KOPT-K1 (cell line): Measurements from ENCODE around the gene CTSH.
"Not testable (repeated sequence)": the region's sequence is repeated elsewhere in the genome, so short reads cannot be mapped to it uniquely, and the experiment has no call there.

ENCODE experiments used
- H3K27ac ChIP-seq: fragments of 200-600 bp; sonication (generic); 2 replicates; pipeline ENCODE4 v1.5.1; 2016; ENCODE audit warnings: antibody characterized with exemption, mild to moderate bottlenecking, low read depth, low read length; ENCODE audit not compliant: poor library complexity, severe bottlenecking
- H3K36me3 ChIP-seq: fragments of 200-600 bp; sonication (generic); 2 replicates; pipeline ENCODE4 v1.5.1; 2017; ENCODE audit warnings: antibody characterized with exemption, mild to moderate bottlenecking, low read length, moderate library complexity; ENCODE audit not compliant: insufficient read depth
- H3K9me3 ChIP-seq: fragments of 200-600 bp; sonication (generic); 2 replicates; pipeline ENCODE4 v1.5.1; 2017; ENCODE audit warnings: antibody characterized with exemption, low read length, mild to moderate bottlenecking; ENCODE audit not compliant: insufficient read depth, poor library complexity, severe bottlenecking

The CTSH gene

DNA sequence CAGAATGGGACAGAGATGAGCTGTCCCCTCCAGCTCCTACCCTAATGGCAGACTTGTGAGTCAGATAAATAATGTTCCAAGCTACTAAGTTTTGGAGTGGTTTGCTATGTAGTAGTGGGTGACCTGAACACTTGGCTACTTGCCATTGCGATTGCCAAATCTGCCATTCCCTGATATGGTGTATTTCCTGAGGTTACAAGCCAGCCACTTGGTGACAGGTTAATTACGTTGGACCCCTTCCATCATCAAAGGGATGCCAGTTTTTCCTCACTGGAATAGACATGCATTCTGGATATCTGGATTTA, 38.6 kb downstream of the CTSH start:
- no peak overlapping the region for H3K27ac ChIP-seq
- H3K36me3 ChIP-seq: peaks cover 90% of the 10 kb centered on the region
- H3K9me3 ChIP-seq: no peaks in the 10 kb centered on the region

DNA sequence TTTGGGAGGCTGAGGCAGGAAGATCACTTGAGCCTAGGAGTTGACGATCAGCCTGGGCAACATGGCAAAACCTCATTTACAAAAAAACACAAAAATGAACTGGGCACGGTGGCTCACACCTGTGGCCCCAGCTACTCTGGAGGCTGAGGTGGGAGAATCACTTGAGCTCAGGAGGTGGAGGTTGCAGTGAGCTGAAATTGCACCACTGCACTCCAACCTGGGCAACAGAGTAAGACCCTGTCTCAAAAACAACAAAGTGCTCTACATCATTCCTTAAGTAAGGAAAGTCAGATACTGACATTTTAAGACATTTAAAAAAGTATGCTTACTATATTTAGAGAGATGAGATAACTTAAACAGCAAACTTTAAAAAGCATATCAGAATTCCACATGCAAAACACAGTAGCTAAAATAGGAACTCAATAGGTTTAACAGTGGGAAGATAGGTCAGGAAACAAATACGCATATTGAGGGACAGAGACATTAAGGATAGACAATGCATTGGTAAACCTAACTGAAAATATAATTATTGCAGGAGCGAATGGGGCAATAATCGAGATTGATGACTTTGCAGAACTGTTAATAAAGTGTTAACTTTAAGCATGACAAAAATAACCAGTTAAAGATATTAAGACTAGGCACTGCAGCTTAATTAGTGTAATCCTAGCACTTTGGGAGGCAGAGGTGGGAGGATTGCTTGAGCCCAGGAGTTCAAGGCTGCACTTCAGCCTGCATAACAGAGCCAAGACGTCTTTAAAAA, 40.1 kb downstream of the CTSH start:
- H3K27ac ChIP-seq: no peak overlapping the region
- no peaks in the 10 kb centered on the region for H3K9me3 ChIP-seq
- peaks cover 95% of the 10 kb centered on the region for H3K36me3 ChIP-seq

DNA sequence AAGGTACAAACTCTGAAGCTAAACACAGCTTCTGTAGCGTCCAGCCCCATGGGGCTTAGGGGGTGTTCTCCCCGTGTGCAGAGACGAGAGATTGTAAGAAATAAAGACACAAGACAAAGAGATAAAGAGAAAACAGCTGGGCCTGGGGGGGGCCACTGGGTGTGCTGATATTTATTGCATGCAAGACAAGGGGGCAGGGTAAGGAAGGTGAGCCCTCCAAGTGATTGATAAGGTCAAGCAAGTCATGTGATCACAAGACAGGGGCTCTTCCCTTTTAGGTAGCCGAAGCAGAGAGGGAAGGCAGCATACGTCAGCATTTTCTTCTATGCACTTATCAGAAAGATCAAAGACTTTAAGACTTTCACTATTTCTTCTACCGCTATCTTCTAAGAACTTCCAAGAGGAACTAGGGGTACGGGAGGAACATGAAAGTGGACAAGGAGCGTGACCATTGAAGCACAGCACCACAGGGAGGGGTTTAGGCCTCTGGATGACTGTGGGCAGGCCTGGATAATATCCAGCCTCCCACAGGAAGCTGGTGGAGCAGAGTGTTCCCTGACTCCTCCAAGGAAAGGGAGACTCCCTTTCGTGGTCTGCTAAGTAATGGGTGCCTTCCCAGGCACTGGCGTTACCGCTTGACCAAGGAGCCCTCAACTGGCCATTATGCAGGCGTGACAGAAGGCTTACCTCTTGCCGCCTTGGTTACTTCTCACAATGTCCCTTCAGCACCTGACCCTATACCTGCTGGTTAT, 42.4 kb downstream of the CTSH start:
- H3K9me3 ChIP-seq, H3K27ac ChIP-seq: not testable (repeated sequence)
- peaks cover 100% of the 10 kb centered on the region for H3K36me3 ChIP-seq

DNA sequence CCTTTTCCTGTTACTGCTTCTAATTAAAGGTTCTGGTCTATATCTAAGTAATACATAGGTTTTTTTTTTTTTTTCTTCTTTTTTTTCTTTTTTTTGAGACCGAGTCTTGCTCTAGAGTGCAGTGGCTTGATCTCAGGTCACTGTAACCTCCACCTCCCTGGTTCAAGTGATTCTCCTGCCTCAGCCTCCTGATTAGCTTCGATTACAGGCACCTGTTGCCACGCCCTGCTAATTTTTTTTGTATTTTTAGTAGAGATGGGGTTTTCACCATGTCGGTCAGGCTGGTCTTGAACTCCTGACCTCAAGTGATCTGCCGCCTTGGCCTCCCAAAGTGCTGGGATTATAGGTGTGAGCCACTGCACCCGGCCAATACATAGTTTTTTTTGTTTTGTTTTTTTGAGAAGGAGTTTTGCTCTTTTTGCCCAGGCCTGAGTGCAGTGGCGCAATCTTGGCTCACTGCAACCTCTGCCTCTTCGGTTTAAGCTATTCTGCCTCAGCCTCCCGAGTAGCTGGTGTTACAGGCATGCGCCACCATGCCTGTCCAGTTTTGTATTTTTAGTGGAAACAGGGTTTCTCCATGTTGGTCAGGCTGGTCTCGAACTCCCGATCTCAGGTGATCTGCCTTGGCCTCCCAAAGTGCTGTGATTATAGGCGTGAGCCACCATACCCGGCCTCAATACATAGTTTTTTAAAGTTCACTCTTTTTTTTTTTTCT, 43.9 kb downstream of the CTSH start:
- H3K9me3 ChIP-seq, H3K27ac ChIP-seq: not testable (repeated sequence)
- H3K36me3 ChIP-seq: peaks cover 99% of the 10 kb centered on the region

DNA sequence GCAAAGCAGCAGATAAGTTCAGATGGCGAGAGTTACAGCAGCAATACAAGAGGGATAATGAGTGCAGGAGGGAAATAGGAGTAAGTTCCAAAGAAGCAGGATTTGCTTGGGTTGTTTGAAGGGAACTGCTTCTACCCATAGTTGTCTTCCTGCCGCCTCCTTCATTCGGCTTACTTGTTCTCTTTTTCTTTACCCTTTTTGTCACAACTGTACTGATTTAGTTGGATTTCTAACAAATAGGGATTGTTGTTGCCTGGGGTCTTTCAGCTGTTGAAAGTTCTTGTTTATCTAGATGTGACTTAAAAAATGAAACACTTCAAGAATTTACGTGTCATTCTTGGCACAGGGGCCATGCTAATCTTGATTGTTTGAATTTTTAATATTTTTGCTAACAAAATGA, 46.3 kb downstream of the CTSH start:
- Histone ChIP-seq H3K36me3 (peaks cover 99% of the 10 kb centered on the region), H3K27ac (no peak overlapping the region), H3K9me3 (no peaks in the 10 kb centered on the region)

DNA sequence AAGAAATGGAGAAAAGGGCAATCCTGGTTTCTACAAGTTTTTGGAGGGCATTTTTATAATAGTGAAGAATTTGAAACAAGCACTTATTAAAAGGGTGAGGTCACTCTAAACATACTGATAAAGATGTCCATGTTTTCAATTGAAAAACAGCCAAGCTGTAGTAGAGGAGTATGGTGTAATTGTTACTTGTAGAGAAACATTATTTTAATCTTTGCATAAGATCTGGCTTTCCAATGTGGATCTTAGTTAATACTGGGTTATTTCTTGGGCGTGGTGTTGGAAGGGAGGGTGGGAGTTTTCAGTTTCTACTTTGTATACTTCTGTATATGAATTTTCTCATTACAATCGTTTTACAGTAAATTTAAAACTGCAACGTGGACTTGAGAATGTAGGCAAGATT, 49.4 kb downstream of the CTSH start:
- Histone ChIP-seq H3K9me3 (no peaks in the 10 kb centered on the region), H3K27ac (no peak overlapping the region), H3K36me3 (peaks cover 99% of the 10 kb centered on the region)

DNA sequence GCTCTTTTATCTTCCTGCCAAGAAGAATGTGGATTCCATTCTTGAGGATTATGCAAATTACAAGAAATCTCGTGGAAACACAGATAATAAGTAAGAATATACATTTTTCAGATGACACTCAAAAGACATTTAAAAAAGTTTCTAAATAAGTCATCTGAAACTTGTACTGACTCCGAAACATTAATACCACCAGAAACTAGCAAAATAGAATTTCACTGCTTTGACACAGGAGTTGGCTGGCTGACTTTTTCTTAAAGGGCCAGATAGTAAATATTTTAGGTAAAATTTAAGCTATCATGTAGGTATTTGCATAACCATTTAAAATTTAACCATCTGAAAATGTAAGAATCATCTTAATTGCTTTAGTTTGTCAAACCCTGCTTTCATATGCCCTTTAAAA, 51.3 kb downstream of the CTSH start:
- Histone ChIP-seq H3K27ac (no peak overlapping the region), H3K9me3 (no peaks in the 10 kb centered on the region), H3K36me3 (peaks cover 97% of the 10 kb centered on the region)

DNA sequence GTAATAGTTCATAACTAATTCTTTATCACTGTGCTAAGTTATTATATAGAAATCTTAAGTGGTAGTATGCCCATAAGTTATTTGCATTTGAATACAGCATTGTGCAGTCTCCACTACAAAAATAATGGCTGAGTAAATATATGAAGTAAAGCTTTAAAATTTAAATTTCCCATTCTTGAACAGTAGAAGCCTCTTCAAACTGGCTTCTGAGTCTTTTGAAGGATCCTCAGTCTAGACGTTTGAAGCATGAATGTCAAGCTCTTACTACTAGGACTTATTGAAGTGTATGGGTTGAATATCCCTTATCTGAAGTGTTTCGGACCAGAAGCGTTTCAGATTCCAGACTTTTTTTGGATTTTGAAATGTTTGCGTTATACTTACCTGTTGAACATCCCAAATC, 55.8 kb downstream of the CTSH start:
- Histone ChIP-seq H3K36me3 (peaks cover 99% of the 10 kb centered on the region), H3K27ac (no peak overlapping the region), H3K9me3 (no peaks in the 10 kb centered on the region)

DNA sequence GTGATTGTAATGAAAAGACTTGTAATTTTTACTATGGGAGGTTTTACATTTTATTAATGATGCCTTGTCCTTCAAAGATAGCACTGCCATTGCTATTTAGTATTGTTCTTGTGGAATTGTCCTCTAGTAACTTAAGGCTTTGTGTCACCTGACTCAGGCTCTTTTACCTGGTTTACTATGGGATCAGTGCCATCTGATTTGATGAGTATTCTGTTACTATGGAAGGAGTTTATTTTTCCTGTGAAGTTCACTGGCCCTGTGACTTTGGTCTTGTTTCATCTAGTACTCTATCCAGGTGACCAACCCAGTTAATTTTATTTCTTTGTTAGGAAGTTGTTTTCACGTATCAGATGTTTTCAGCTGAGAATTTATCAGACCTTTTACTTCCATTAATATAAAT, 63.2 kb downstream of the CTSH start:
- H3K36me3 ChIP-seq: peaks cover 82% of the 10 kb centered on the region
- H3K9me3 ChIP-seq: no peaks in the 10 kb centered on the region
- H3K27ac ChIP-seq: no peak overlapping the region

DNA sequence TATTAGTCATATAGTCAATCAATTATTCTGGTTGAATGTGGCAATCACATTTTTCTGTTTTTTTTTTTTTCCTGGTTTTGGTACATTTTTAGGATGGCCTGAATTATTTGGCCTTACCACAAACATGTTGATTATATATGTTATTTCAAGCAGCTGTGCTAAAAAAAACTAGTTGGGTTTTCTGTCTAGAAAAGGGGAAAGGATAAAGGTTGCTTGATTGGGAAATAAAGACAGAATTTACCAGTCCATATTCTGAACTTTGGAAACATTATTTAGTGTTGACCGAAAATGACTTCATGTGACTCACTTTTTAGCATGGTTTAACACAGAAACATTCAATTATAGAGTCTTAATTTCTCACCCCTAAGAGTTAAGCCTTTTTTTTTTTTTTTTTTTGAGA, 64.0 kb downstream of the CTSH start:
- no peaks in the 10 kb centered on the region for H3K9me3 ChIP-seq
- peaks cover 74% of the 10 kb centered on the region for H3K36me3 ChIP-seq
- H3K27ac ChIP-seq: no peak overlapping the region

DNA sequence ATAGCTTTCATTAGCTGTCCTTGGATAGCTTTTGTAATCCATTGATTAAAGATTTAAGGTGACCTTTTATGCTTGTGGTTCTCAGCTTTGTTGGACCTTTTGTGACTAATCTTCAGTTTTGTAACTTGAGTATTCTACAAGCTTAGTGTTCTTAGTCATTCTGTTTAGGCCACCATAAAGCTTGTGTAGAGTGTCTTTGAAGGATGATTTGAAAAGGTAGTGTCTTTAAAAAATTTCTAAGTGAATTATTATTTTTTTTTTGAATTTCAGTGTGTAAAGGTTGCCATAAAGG, 64.7 kb downstream of the CTSH start:
- no peak overlapping the region for H3K27ac ChIP-seq
- no peaks in the 10 kb centered on the region for H3K9me3 ChIP-seq
- peaks cover 67% of the 10 kb centered on the region for H3K36me3 ChIP-seq

DNA sequence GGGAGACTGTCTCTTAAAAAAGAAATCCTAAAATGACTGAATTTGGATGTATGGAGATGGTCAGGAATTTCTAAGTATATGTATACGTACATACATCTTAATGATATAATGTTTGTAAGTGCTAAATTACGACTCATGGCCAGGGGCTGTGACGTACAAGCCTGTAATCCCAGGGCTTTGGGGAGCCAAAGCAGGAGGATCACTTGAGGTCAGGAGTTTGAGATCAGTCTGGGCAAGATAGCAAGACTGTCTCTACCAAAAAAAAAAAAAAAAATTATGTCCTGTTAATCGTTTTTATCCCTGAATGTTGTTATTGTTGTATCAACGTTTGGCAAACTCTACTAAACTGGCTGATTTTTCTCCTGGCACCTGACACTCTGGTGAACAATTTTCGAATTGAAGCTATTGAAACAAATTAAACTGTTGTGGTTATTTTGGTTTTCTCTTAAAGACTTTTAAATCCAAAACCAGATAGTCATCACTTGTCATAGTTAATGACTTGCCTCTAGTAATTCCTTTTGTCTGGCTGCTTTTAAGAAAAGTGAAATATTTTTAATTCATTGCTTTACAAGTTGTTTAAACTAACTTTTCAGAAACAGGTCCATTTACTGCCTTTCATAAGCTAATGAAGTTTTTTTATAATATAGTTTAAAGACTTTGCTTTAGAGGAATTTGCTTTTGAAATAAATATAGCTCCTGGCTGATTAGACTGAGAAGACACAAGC, 65.2 kb downstream of the CTSH start:
- peaks cover 62% of the 10 kb centered on the region for H3K36me3 ChIP-seq

DNA sequence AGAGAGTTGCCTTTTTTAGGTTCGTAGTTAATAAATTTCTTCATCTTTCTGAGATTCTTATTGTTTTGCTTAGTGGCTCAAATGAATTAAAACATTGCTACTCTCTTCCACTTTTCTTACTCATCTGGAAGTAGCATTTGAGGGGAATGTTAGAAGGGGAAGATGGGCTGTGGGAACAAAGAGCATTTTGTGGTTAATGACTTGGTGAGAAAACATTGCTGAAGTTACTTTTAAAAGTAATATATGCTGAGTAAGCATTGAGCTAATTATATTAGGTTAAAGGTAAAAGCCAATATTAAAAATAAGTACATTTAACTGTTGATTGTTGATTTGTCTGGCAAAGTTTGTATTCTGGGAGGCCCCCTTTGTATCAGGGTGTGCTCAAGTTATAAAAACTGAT, 66.5 kb downstream of the CTSH start:
- no peak overlapping the region for H3K27ac ChIP-seq
- H3K9me3 ChIP-seq: no peaks in the 10 kb centered on the region
- H3K36me3 ChIP-seq: peaks cover 49% of the 10 kb centered on the region

More for the DNA sequence above, 65.2 kb downstream of the CTSH start:
- Histone ChIP-seq H3K9me3 (no peaks in the 10 kb centered on the region), H3K27ac (no peak overlapping the region)

DNA sequence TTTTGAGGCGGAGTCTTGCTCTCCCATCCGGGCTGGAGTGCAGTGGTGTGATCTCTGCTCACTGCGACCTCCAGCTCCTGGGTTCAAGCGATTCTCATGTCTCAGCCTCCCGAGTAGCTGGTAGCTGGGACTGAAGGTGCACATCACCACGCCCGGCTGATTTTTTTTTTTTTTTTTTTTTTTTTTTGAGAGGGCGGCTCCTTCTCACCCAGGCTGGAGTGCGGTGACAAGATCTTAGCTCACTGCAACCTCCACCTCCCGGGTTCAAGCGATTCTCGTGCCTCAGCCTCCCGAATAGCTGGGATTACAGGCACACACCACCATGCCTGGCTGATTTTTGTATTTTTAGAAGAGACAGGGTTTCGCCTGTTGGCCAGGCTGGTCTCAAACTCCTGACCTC, 67.9 kb downstream of the CTSH start:
- H3K27ac ChIP-seq, H3K9me3 ChIP-seq: not testable (repeated sequence)
- H3K36me3 ChIP-seq: peaks cover 35% of the 10 kb centered on the region
